Measurements from ENCODE around the gene VPS37B. TPM values are rescaled to one million over a fixed set of nuclear protein-coding genes. Genes with fewer than 3 reads are reported as not detected.

Gene VPS37B
- total RNA-seq, 1 donor from 2014 or later: 13.8 TPM

DNA sequence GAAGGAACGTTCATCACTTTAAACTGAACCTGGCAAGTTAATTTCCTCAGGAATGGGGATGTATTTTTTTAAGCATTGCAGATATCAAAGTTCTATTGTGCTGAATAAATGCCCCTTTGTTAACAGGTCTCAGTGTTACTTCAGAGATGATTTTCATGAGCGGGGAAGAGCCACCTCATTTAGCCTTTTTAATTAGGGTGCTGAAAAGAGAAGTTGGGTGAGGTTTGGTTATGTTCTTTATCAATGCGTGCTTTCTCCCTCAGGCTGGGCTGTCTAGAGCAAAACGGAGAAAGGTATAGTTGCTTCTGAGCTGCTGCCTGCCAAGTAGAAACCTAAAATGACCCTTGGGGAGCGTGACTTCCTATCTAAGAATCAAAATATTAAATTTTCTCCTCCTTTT lies 68.7 kb downstream of the VPS37B start:
- Mint-ChIP-seq H3K27me3 (ENCODE audit: unreplicated experiment) (no peaks in the 10 kb centered on the region), H3K27ac (ENCODE audit: unreplicated experiment) (no peak overlapping the region), H3K9me3 (ENCODE audit: unreplicated experiment) (no peaks in the 10 kb centered on the region), H3K4me3 (ENCODE audit: unreplicated experiment) (no peak overlapping the region), H3K36me3 (ENCODE audit: low read depth, unreplicated experiment) (no peaks in the 10 kb centered on the region), H3K4me1 (ENCODE audit: unreplicated experiment) (no peaks in the 10 kb centered on the region)
- no peak for DNase-seq (ENCODE audit: low spot score)
- TF ChIP-seq, protein P1, sequence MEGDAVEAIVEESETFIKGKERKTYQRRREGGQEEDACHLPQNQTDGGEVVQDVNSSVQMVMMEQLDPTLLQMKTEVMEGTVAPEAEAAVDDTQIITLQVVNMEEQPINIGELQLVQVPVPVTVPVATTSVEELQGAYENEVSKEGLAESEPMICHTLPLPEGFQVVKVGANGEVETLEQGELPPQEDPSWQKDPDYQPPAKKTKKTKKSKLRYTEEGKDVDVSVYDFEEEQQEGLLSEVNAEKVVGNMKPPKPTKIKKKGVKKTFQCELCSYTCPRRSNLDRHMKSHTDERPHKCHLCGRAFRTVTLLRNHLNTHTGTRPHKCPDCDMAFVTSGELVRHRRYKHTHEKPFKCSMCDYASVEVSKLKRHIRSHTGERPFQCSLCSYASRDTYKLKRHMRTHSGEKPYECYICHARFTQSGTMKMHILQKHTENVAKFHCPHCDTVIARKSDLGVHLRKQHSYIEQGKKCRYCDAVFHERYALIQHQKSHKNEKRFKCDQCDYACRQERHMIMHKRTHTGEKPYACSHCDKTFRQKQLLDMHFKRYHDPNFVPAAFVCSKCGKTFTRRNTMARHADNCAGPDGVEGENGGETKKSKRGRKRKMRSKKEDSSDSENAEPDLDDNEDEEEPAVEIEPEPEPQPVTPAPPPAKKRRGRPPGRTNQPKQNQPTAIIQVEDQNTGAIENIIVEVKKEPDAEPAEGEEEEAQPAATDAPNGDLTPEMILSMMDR (IDR thresholded peaks at IDR 0.05; ENCODE audit: unreplicated experiment): no peak

DNA sequence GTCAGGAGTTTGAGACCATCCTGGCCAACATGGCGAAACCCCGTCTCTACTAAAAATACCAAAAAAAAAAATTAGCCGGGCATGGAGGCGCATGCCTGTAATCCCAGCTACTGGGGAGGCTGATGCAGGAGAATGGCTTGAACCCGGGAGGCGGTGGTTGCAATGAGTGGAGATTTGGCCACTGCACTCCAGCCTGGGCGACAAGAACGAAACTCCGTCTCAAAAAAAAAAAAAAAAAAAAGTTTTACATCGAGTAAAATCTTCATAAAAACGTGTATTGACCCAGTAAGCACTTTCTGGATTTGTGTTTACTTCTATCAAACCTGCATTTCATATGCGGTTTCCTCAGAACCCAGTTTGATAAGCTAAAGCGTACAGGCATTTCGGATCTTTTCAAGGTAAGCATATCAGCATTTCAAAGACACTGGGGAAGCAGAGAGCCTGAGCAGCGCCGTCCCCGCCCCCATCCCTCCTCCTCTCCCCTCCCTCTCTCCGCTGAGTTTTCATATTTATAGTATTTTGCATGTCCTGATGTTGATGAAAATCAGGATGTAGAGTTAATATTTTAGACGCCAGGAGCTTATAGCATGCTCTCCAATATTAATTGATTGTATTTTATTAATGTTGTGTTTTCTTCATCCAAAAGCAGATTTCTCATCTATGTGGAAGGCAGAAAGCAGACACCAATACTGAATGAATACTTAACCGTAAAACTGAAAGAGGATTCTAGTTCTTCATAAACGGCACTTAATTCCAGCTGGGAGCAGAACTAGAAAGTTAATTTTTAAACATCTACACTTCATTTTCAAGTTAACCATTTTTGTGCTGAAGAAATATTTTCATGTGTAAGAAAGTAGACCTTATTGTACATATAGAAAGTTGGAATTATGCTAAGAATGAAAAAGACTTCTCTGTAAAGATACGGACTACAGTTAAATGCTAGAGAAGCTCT lies 69.9 kb downstream of the VPS37B start:
- Mint-ChIP-seq H3K4me1 (ENCODE audit: unreplicated experiment) (no peaks in the 10 kb centered on the region), H3K27ac (ENCODE audit: unreplicated experiment) (no peak overlapping the region), H3K36me3 (ENCODE audit: low read depth, unreplicated experiment) (no peaks in the 10 kb centered on the region), H3K4me3 (ENCODE audit: unreplicated experiment) (no peak overlapping the region), H3K27me3 (ENCODE audit: unreplicated experiment) (no peaks in the 10 kb centered on the region), H3K9me3 (ENCODE audit: unreplicated experiment) (no peaks in the 10 kb centered on the region)
- no peak for DNase-seq (ENCODE audit: low spot score)
- TF ChIP-seq, protein P1 (IDR thresholded peaks at IDR 0.05; ENCODE audit: unreplicated experiment): no peak

DNA sequence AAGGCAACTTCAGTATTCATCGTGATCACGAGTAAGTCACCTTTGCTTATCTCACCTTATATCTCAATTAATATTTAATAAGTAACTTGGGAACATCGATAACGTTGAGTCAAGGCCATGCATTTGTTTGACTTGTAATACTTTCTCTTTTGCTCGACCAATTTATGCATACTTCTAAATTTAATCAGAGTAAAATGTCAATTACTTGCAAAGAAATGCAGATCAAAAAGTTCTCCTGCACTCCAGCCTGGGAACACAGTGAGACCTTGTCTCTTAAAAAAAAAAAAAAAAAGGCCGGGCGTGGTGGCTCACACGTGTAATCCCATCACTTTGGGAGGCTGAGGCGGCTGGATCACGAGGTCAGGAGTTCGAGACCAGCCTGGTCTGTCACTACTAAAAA lies 72.5 kb downstream of the VPS37B start:
- Mint-ChIP-seq H3K36me3 (ENCODE audit: low read depth, unreplicated experiment) (no peaks in the 10 kb centered on the region), H3K4me3 (ENCODE audit: unreplicated experiment) (no peak overlapping the region), H3K9me3 (ENCODE audit: unreplicated experiment) (no peaks in the 10 kb centered on the region), H3K27me3 (ENCODE audit: unreplicated experiment) (no peaks in the 10 kb centered on the region), H3K4me1 (ENCODE audit: unreplicated experiment) (no peaks in the 10 kb centered on the region), H3K27ac (ENCODE audit: unreplicated experiment) (no peak overlapping the region)
- TF ChIP-seq, protein P1 (IDR thresholded peaks at IDR 0.05; ENCODE audit: unreplicated experiment): no peak
- no peak for DNase-seq (ENCODE audit: low spot score)

DNA sequence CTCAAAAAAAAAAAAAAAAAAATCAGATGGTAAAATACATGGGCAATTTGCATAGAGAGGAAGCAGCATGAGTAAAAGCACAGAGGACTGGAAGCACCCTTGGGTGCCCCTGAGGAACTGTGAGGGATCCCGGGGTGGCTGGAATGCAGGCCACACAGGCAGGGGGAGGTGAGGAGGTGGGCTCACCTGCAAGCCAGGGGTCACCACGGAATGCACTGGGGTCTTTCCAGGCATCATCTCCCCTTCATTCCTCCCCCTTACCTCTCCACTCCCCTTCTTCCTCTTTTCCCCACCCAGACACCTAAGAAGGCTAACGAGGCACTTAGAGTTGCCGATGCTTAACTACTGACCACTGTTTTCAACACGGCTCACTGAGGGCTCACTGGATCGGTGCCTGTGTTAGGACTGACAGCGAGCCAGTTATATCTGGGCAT lies 75.1 kb downstream of the VPS37B start:
- no peaks in the 10 kb centered on the region for H3K36me3 Mint-ChIP-seq (ENCODE audit: low read depth, unreplicated experiment)
- no peaks in the 10 kb centered on the region for H3K9me3 Mint-ChIP-seq (ENCODE audit: unreplicated experiment)
- no peaks in the 10 kb centered on the region for H3K27me3 Mint-ChIP-seq (ENCODE audit: unreplicated experiment)
- no peaks in the 10 kb centered on the region for H3K4me1 Mint-ChIP-seq (ENCODE audit: unreplicated experiment)
- DNase-seq (ENCODE audit: low spot score): no peak
- no peak overlapping the region for H3K4me3 Mint-ChIP-seq (ENCODE audit: unreplicated experiment)
- H3K27ac Mint-ChIP-seq (ENCODE audit: unreplicated experiment): no peak overlapping the region
- TF ChIP-seq, protein P1 (IDR thresholded peaks at IDR 0.05; ENCODE audit: unreplicated experiment): no peak

DNA sequence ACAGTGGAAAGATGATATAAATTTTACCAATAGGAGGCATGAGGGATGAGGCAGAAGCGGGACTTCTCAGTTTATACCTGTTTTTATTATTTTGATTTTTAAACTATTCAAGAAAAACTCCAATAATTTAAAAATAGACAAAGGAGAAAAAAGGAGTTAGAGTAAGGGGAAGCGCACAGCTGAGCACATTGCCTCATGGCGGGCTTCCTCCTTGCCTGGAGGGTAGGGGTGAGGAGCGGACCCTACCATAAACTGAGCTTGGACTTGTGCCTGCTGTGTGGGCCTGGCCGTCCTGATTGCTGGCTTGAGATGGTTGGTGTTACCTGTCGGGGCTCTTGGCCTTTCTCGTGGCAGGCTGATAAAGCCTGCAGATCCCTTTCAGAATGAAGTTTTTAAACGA lies 75.8 kb downstream of the VPS37B start:
- no peaks in the 10 kb centered on the region for H3K27me3 Mint-ChIP-seq (ENCODE audit: unreplicated experiment)
- no peaks in the 10 kb centered on the region for H3K9me3 Mint-ChIP-seq (ENCODE audit: unreplicated experiment)
- H3K4me1 Mint-ChIP-seq (ENCODE audit: unreplicated experiment): no peaks in the 10 kb centered on the region
- H3K27ac Mint-ChIP-seq (ENCODE audit: unreplicated experiment): no peak overlapping the region
- H3K36me3 Mint-ChIP-seq (ENCODE audit: low read depth, unreplicated experiment): no peaks in the 10 kb centered on the region
- no peak for DNase-seq (ENCODE audit: low spot score)
- TF ChIP-seq, protein P1 (IDR thresholded peaks at IDR 0.05; ENCODE audit: unreplicated experiment): no peak
- no peak overlapping the region for H3K4me3 Mint-ChIP-seq (ENCODE audit: unreplicated experiment)
